ENCODE measurements around the gene CCDC85C. TPM values are rescaled to one million over a fixed set of nuclear protein-coding genes. Genes with fewer than 3 reads are reported as not detected.

Gene CCDC85C
- total RNA-seq, 1 experiment from 2014 or later = 42.3 TPM

- H3K9me3 ChIP-seq (ENCODE audit: control insufficient read depth in 1 of 2, insufficient read depth in 1 of 2, low read depth in 1 of 2, low read length in 2 of 2) = no peaks in the 10 kb centered on the region
- H3K4me1 ChIP-seq (ENCODE audit: control insufficient read depth in 1 of 2, insufficient read depth in 2 of 2, low read length in 2 of 2) = peaks cover 60 to 81% of the 10 kb centered on the region in 2 experiments
- peak overlapping the region; percentile 85 for H3K27ac ChIP-seq (ENCODE audit: low read depth, low read length)
- ChIA-PET RAD21 (ENCODE audit: low non-redundant PET in 1 of 2, low total read pairs in 2 of 2, uncharacterized antibody in 2 of 2, unreplicated experiment in 2 of 2) (interaction anchor here in 1 of 2 experiments (1.2 kb wide), 1 partner anchor 26 kb away, joined by 6 read pairs; no protein-coding TSS in a partner anchor), CTCF (interaction anchor here (1.1 kb wide), 1 partner anchor 26 kb away, joined by 3 read pairs; no protein-coding TSS in a partner anchor), POLR2A (interaction anchor here (0.5 to 1.0 kb wide), 2 partner anchors 11 to 25 kb away, joined by 3 read pairs; partner anchors contain the start of gene CCDC85C)
- H4K20me1 ChIP-seq (ENCODE audit: insufficient read depth) = peaks cover 4% of the 10 kb centered on the region; the same call in 1 of the 2 replicates
- H3K4me2 ChIP-seq (ENCODE audit: low read length) = peak overlapping the region; percentile 86
- peak overlapping the region; percentile 64 for H3K9ac ChIP-seq (ENCODE audit: low read length)
- H2AFZ ChIP-seq (ENCODE audit: low read depth, low read length, poor library complexity, severe bottlenecking) = no peak overlapping the region
- 0 out of 4 replicates have a peak, but pooled peaks cover 0 to 6% of the 10 kb centered on the region in 2 experiments for H3K36me3 ChIP-seq (ENCODE audit: control insufficient read depth in 1 of 2, insufficient read depth in 2 of 2, low read length in 2 of 2)
- ATAC-seq (peak; percentile 48), DNase-seq (ENCODE audit: low read depth, low spot score) (no peak)
- H3K27me3 ChIP-seq (ENCODE audit: insufficient read depth, low read length) = no peaks in the 10 kb centered on the region
- no TSS peak for BruUV-seq (replicated peaks)
- intact Hi-C loops (cut with micrococcal nuclease) = loop anchor here (2.0 kb wide), 1 partner anchor 26 kb away; the partner anchor contains the start of gene CCDC85C
- TF ChIP-seq ELF1 (IDR thresholded peaks at IDR 0.05; ENCODE audit: borderline replicate concordance, low read depth) (no peak), ZNF274 (IDR thresholded peaks at IDR 0.05; ENCODE audit: low read depth, low read length) (no peak), SIN3A (IDR thresholded peaks at IDR 0.05; ENCODE audit: low read depth) (no peak), EZH2phosphoT487 (IDR thresholded peaks at IDR 0.05; ENCODE audit: borderline replicate concordance) (no peak), SP1 (IDR thresholded peaks at IDR 0.05; ENCODE audit: low read depth) (no peak)
- H3K4me3 ChIP-seq (replicated peaks in 1 of 2; ENCODE audit: low read depth in 1 of 2, low read length in 2 of 2) = peak overlapping the region; percentile 12 to 52
- H3K9me2 ChIP-seq (ENCODE audit: insufficient read depth) = no peaks in the 10 kb centered on the region
- peaks cover 84% of the 10 kb centered on the region for H3K79me2 ChIP-seq (ENCODE audit: insufficient read depth, low read length)
Observed at GRCh38 chr14:99579120-99579836, 24.7 kb downstream of the CCDC85C start.

GRCh38 chr14:99578541-99579101 lies 25.4 kb downstream of the CCDC85C start:
- H4K20me1 ChIP-seq (ENCODE audit: insufficient read depth) = peaks cover 4% of the 10 kb centered on the region; the same call in 1 of the 2 replicates
- peak overlapping the region; percentile 64 for H3K9ac ChIP-seq (ENCODE audit: low read length)
- peak overlapping the region; percentile 86 for H3K4me2 ChIP-seq (ENCODE audit: low read length)
- H3K9me3 ChIP-seq (ENCODE audit: control insufficient read depth in 1 of 2, insufficient read depth in 1 of 2, low read depth in 1 of 2, low read length in 2 of 2) = no peaks in the 10 kb centered on the region
- H3K4me1 ChIP-seq (ENCODE audit: control insufficient read depth in 1 of 2, insufficient read depth in 2 of 2, low read length in 2 of 2) = peaks cover 66 to 88% of the 10 kb centered on the region in 2 experiments
- POLR2A ChIA-PET = no interaction called here
- H3K27me3 ChIP-seq (ENCODE audit: insufficient read depth, low read length) = no peaks in the 10 kb centered on the region
- peak overlapping the region; percentile 85 for H3K27ac ChIP-seq (ENCODE audit: low read depth, low read length)
- BruUV-seq (replicated peaks) = no TSS peak
- DNase-seq (ENCODE audit: low read depth, low spot score) (no peak), ATAC-seq (no peak)
- 0 out of 4 replicates have a peak, but pooled peaks cover 0 to 6% of the 10 kb centered on the region in 2 experiments for H3K36me3 ChIP-seq (ENCODE audit: control insufficient read depth in 1 of 2, insufficient read depth in 2 of 2, low read length in 2 of 2)
- CTCF ChIA-PET = no interaction called here
- RAD21 ChIA-PET (ENCODE audit: low non-redundant PET in 1 of 2, low total read pairs in 2 of 2, uncharacterized antibody in 2 of 2, unreplicated experiment in 2 of 2) = no interaction called here
- H3K79me2 ChIP-seq (ENCODE audit: insufficient read depth, low read length) = peaks cover 84% of the 10 kb centered on the region
- intact Hi-C loops (cut with micrococcal nuclease) = loop anchor here (2.0 kb wide), 1 partner anchor 26 kb away; the partner anchor contains the start of gene CCDC85C
- no peak overlapping the region for H2AFZ ChIP-seq (ENCODE audit: low read depth, low read length, poor library complexity, severe bottlenecking)
- H3K4me3 ChIP-seq (replicated peaks in 1 of 2; ENCODE audit: low read depth in 1 of 2, low read length in 2 of 2) = peak overlapping the region in 1 of 2 experiments; percentile 52; a peak in 2 of 4 replicates
- no peaks in the 10 kb centered on the region for H3K9me2 ChIP-seq (ENCODE audit: insufficient read depth)
- TF ChIP-seq EGR1 (IDR thresholded peaks at IDR 0.05; ENCODE audit: low read depth) (no peak), CEBPB (IDR thresholded peaks at IDR 0.05; ENCODE audit: low read depth) (no peak), ZNF274 (IDR thresholded peaks at IDR 0.05; ENCODE audit: low read depth, low read length) (no peak), SIN3A (IDR thresholded peaks at IDR 0.05; ENCODE audit: low read depth) (no peak), TCF7L2 (IDR thresholded peaks at IDR 0.05; ENCODE audit: borderline replicate concordance, extremely low read depth, insufficient read depth, insufficient read length) (no peak), EZH2 (IDR thresholded peaks at IDR 0.05) (no peak), JUND (IDR thresholded peaks at IDR 0.05) (no peak), ZFX (IDR thresholded peaks at IDR 0.05) (no peak), RAD21 (IDR thresholded peaks at IDR 0.05; ENCODE audit: low read depth) (no peak), FOSL1 (IDR thresholded peaks at IDR 0.05; ENCODE audit: low read depth) (no peak), CTCF (IDR thresholded peaks at IDR 0.05 in 2 of 3, conservative IDR thresholded peaks at IDR 0.05 in 1 of 3; ENCODE audit: borderline replicate concordance in 1 of 3, insufficient read depth in 1 of 3, low read depth in 2 of 3, low read length in 2 of 3) (no peak), ATF3 (IDR thresholded peaks at IDR 0.05) (no peak), SP1 (IDR thresholded peaks at IDR 0.05; ENCODE audit: low read depth) (no peak), EZH2phosphoT487 (IDR thresholded peaks at IDR 0.05; ENCODE audit: borderline replicate concordance) (no peak), ELF1 (IDR thresholded peaks at IDR 0.05; ENCODE audit: borderline replicate concordance, low read depth) (no peak)

Data from HCT116 (cell line).